ENCODE results near the gene MEF2A. TPM values are rescaled to one million over a fixed set of nuclear protein-coding genes. Genes with fewer than 3 reads are reported as not detected.

The MEF2A gene
- total RNA-seq, 1 experiment from 2014 or later, result 21.3 TPM

GRCh38 chr15:99561476-99562230, 4.1 kb upstream of the MEF2A start:
- BruUV-seq (replicated peaks), result no TSS peak
- TF ChIP-seq CTCF (conservative IDR thresholded peaks at IDR 0.05; ENCODE audit: low read depth, low read length) (no peak), EZH2 (IDR thresholded peaks at IDR 0.05; ENCODE audit: low read length, unreplicated experiment) (no peak), EZH2phosphoT487 (IDR thresholded peaks at IDR 0.05; ENCODE audit: borderline replicate concordance, low read length) (no peak)
- intact Hi-C loops (cut with micrococcal nuclease), result loop anchor here (10.0 kb wide), 1 partner anchor 143 kb away; no protein-coding TSS in a partner anchor
- CTCF ChIA-PET, result no interaction called here
- Histone ChIP-seq H3K4me2 (ENCODE audit: low read length) (no peak overlapping the region), H2AFZ (ENCODE audit: low read length) (no peak overlapping the region), H3K27me3 (ENCODE audit: low read length) (no peaks in the 10 kb centered on the region), H3F3A (ENCODE audit: low read length, unreplicated experiment) (peaks cover 7% of the 10 kb centered on the region), H3K4me1 (ENCODE audit: insufficient read depth, low read length) (peaks cover 6% of the 10 kb centered on the region; the same call in 1 of the 2 replicates), H3K9me3 (ENCODE audit: low read length) (no peaks in the 10 kb centered on the region), H4K20me1 (ENCODE audit: low read length) (no peaks in the 10 kb centered on the region), H3K27ac (ENCODE audit: low read length) (no peak overlapping the region), H3K9ac (ENCODE audit: low read length) (no peak overlapping the region), H3K36me3 (ENCODE audit: low read depth, low read length) (no peaks in the 10 kb centered on the region), H3K79me2 (ENCODE audit: low read length) (peaks cover 4% of the 10 kb centered on the region), H3K4me3 (ENCODE audit: low read length) (no peak overlapping the region), H3K9me2 (replicated peaks; ENCODE audit: low read length) (no peaks in the 10 kb centered on the region)
- POLR2A ChIA-PET (ENCODE audit: unreplicated experiment), result no interaction called here
- ATAC-seq (no peak), DNase-seq (no peak)

GRCh38 chr15:99562238-99562637, 3.5 kb upstream of the MEF2A start:
- CTCF ChIA-PET, result no interaction called here
- Histone ChIP-seq H3K27ac (ENCODE audit: low read length) (no peak overlapping the region), H3K27me3 (ENCODE audit: low read length) (no peaks in the 10 kb centered on the region), H3K9me2 (replicated peaks; ENCODE audit: low read length) (no peaks in the 10 kb centered on the region), H3K4me1 (ENCODE audit: insufficient read depth, low read length) (peaks cover 6% of the 10 kb centered on the region; the same call in 1 of the 2 replicates), H4K20me1 (ENCODE audit: low read length) (no peaks in the 10 kb centered on the region), H3K4me3 (ENCODE audit: low read length) (no peak overlapping the region), H3K4me2 (ENCODE audit: low read length) (no peak overlapping the region), H2AFZ (ENCODE audit: low read length) (no peak overlapping the region), H3K9ac (ENCODE audit: low read length) (no peak overlapping the region), H3K36me3 (ENCODE audit: low read depth, low read length) (no peaks in the 10 kb centered on the region), H3K9me3 (ENCODE audit: low read length) (no peaks in the 10 kb centered on the region), H3F3A (ENCODE audit: low read length, unreplicated experiment) (peaks cover 7% of the 10 kb centered on the region), H3K79me2 (ENCODE audit: low read length) (peaks cover 10% of the 10 kb centered on the region)
- intact Hi-C loops (cut with micrococcal nuclease), result loop anchor here (10.0 kb wide), 1 partner anchor 143 kb away; no protein-coding TSS in a partner anchor
- ATAC-seq (no peak), DNase-seq (no peak)
- POLR2A ChIA-PET (ENCODE audit: unreplicated experiment), result no interaction called here
- no TSS peak for BruUV-seq (replicated peaks)
- TF ChIP-seq EZH2 (IDR thresholded peaks at IDR 0.05; ENCODE audit: low read length, unreplicated experiment) (no peak), EZH2phosphoT487 (IDR thresholded peaks at IDR 0.05; ENCODE audit: borderline replicate concordance, low read length) (no peak), CTCF (conservative IDR thresholded peaks at IDR 0.05; ENCODE audit: low read depth, low read length) (no peak)
